HL-60 (cell line): Measurements from ENCODE around the gene AKT2.

Source experiments
- GABPA ChIP-seq: IDR thresholded peaks from 2 replicates; pipeline ENCODE4 v1.6.1; 2012; ENCODE audit warnings: low read depth
- POLR2AphosphoS5 ChIP-seq: IDR thresholded peaks from 2 replicates; pipeline ENCODE4 v1.6.1; 2012; ENCODE audit warnings: low read depth
- SPI1 ChIP-seq: IDR thresholded peaks from 2 replicates; pipeline ENCODE4 v1.6.1; 2012; ENCODE audit warnings: low read depth, mild to moderate bottlenecking, borderline replicate concordance
- TF ChIP-seq, protein P1 (sequence below): IDR thresholded peaks from one replicate; pipeline ENCODE4 v1.5.1; 2011; ENCODE audit warnings: low read length, control low read depth, inconsistent platforms; ENCODE audit not compliant: insufficient read depth
- TF ChIP-seq, protein P2 (sequence below): IDR thresholded peaks from 2 replicates; pipeline ENCODE4 v1.6.1; 2012; ENCODE audit warnings: low read depth; ENCODE audit not compliant: insufficient replicate concordance

DNA sequence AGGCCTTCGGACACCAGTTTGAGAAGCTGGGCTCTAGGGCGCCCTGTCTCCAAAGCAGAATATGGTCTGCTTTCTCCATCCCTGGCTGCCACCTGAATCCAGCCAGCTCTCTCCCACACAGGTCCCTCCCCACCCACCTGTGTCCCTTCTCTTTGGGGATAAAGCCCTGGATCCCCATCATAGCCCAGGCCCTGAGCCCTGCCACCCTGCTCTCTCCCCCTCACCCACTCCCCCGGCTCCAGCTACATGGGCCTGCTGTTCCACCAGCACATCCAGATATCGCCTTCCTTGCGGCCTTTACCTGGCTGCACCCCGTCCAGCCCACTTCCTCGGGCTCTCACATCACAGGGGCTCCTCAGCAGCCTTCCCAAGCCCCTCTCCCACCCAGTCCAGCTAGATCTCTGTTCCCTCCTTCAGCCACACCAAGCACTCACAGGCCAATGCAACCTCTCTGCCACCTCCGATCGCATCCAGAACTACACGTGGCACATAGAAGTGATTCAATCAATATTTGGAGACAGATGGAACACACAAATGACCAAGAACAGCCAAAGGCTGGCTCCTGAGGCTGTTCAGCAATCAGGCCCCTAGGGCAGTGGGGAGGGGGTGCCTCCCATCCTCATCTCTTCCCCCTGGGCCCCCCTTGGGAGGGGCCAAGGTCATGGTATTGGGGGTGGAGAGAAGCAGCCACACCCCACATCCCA lies 7.6 kb downstream of the AKT2 start:
- TF ChIP-seq, protein P1, sequence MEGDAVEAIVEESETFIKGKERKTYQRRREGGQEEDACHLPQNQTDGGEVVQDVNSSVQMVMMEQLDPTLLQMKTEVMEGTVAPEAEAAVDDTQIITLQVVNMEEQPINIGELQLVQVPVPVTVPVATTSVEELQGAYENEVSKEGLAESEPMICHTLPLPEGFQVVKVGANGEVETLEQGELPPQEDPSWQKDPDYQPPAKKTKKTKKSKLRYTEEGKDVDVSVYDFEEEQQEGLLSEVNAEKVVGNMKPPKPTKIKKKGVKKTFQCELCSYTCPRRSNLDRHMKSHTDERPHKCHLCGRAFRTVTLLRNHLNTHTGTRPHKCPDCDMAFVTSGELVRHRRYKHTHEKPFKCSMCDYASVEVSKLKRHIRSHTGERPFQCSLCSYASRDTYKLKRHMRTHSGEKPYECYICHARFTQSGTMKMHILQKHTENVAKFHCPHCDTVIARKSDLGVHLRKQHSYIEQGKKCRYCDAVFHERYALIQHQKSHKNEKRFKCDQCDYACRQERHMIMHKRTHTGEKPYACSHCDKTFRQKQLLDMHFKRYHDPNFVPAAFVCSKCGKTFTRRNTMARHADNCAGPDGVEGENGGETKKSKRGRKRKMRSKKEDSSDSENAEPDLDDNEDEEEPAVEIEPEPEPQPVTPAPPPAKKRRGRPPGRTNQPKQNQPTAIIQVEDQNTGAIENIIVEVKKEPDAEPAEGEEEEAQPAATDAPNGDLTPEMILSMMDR = no peak
- TF ChIP-seq, protein P2, sequence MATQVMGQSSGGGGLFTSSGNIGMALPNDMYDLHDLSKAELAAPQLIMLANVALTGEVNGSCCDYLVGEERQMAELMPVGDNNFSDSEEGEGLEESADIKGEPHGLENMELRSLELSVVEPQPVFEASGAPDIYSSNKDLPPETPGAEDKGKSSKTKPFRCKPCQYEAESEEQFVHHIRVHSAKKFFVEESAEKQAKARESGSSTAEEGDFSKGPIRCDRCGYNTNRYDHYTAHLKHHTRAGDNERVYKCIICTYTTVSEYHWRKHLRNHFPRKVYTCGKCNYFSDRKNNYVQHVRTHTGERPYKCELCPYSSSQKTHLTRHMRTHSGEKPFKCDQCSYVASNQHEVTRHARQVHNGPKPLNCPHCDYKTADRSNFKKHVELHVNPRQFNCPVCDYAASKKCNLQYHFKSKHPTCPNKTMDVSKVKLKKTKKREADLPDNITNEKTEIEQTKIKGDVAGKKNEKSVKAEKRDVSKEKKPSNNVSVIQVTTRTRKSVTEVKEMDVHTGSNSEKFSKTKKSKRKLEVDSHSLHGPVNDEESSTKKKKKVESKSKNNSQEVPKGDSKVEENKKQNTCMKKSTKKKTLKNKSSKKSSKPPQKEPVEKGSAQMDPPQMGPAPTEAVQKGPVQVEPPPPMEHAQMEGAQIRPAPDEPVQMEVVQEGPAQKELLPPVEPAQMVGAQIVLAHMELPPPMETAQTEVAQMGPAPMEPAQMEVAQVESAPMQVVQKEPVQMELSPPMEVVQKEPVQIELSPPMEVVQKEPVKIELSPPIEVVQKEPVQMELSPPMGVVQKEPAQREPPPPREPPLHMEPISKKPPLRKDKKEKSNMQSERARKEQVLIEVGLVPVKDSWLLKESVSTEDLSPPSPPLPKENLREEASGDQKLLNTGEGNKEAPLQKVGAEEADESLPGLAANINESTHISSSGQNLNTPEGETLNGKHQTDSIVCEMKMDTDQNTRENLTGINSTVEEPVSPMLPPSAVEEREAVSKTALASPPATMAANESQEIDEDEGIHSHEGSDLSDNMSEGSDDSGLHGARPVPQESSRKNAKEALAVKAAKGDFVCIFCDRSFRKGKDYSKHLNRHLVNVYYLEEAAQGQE = no peak
- TF ChIP-seq POLR2AphosphoS5 = no peak
- TF ChIP-seq GABPA = no peak
- no peak for TF ChIP-seq SPI1
